Parietal lobe (tissue), 2 donors: ENCODE measurements around the gene C18orf32. TPM values are rescaled to one million over a fixed set of nuclear protein-coding genes. Genes with fewer than 3 reads are reported as not detected.

ENCODE experiments used
- small RNA-seq: library from RNA; depleted of rRNA; stranded (forward); fragments of <200 nt; gene quantifications from one replicate; pipeline ENCODE3, GENCODE V24; 2014; ENCODE audit warnings: low replicate concordance
- total RNA-seq: library from RNA; depleted of rRNA; stranded (reverse); fragments of >200 nt; gene quantifications from one replicate; pipeline ENCODE4 v1.2.3, GENCODE V29; 2014

Gene C18orf32
- total RNA-seq, result 41.6 TPM

DNA sequence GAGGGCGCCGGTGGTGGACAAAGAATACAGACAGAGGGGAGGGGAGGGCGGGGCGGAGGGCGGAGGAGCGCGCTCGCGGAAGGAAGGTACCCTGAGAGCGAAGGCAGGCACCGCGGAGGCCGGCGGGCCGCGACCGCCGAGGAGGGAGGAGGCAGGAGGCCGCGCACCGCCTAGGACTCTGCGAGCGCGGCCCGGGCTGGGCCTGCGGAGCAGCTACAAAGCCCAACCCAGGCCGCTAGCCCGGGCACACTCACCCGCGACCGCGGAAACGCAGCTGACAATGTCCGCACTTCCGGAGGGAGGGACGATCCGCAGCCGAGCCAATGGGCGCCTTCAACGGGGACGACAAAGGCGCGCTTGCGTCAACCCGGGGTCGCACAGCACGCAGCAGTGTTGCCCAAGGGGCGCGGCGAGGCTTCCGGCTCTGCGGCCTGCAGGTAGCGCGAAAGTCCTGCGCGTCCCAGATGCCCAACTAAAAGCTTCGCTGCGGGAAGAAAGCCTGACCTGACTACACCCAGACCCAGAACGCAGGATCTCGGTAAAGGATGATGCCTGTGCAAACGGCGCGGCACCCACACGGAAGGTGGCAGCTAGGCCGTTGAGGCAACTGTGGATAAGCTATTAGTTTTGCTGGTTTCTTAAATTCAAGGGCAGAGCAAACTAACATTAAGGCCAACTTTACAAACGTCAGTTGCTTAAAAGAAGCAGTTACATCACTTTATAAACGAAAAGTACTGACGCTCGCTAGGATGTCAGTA, at the start of gene C18orf32:
Gene C18orf32 (minus strand): TSS at position 282 of the 758 bp plus-strand sequence. CDS start 3,486 bp downstream, outside the sequence.

DNA sequence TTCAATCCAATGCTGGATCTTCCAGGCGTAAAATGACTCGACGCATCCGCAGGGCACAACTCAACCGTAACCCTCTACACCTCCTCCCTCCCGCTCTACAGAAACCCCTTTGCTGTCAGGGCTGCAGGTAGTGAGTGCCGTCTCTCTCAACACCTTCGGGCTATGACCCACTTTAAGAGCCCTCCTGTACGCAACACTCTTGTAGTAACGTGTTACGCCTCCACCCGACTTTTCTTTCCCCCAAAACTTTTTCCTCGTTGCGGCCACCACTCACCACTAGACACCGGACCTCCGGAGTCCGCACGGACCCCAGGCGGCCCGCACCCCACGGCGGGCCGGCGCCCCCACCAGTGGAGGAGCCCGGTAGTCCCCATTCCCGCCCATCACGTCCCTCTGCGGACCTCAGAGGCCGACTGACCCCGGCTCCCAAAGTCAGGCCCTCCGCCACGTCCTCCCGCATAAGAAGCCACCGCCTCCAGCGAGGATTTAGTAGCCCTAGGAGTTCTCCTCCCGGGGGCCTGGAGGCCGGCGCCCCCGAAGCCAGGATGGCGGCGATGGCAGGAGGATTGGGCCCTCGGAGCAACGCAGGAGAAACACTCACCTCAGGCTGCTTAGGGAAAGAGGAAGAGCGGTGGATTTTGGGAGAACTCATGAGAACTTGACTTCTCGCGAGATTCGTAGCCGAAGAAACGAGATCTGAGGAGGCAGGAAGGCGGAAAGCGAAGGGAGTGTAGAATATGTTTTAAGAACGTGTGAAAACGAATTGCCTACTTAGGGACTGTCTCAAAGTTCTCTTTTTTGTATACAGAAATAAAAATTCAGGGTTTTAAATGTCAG, 5.0 kb upstream of the C18orf32 start, which contains the start of gene RPL17:
Gene RPL17 (minus strand): TSS at position 609 of the 837 bp plus-strand sequence.

Small RNA genes within 50 kb of the gene (small RNA-seq; reads per million reads assigned to genes)
- gene SNORD58A (not detected), gene SNORD58C (not detected)

Other genes starting within 250 kb of the C18orf32 start
- gene DYM, start 26.6 kb downstream of the C18orf32 start, total RNA-seq, result 98.0 TPM
- 1,241 TPM for gene RPL17, start 5.2 kb upstream of the C18orf32 start, total RNA-seq
- gene LIPG, start 74.8 kb upstream of the C18orf32 start, total RNA-seq, result 25.7 TPM